Body of pancreas (tissue), 4 donors: Measurements from ENCODE around the gene SWSAP1. TPM values are rescaled to one million over a fixed set of nuclear protein-coding genes. Genes with fewer than 3 reads are reported as not detected.

Experiments used
- ATAC-seq: fragments of 150-250 bp; one replicate; pipeline ENCODE4 v1.9.1; 2016
- DNase-seq, 4 donors: peaks; one replicate each; pipeline ENCODE4 v3.0.0-alpha.2; 2019
- H3K27ac ChIP-seq, 4 donors: fragments of 200-600 bp; sonication (generic); 1 replicate in 3 of 4; 2 replicates in 1 of 4; pipeline versions ENCODE4 v1.5.1 to v1.6.1; 2016 to 2019; ENCODE audit warnings: mild to moderate bottlenecking in 1 of 4, mixed read lengths in 1 of 4, moderate library complexity in 1 of 4
- H3K27me3 ChIP-seq, 2 donors: fragments of 200-600 bp; sonication (generic); one replicate each; pipeline ENCODE4 v1.6.0; 2016; ENCODE audit warnings: mild to moderate bottlenecking in 1 of 2
- H3K36me3 ChIP-seq, 2 donors: fragments of 200-600 bp; sonication (generic); replicated peaks in 1 of 2; 2 replicates each; pipeline ENCODE4 v1.5.1; 2016; ENCODE audit warnings: low read depth in 2 of 2; ENCODE audit not compliant: insufficient read depth in 1 of 2
- H3K4me1 ChIP-seq: fragments of 200-600 bp; sonication (generic); one replicate; pipeline ENCODE4 v1.6.0; 2016
- H3K4me3 ChIP-seq, 2 donors: fragments of 200-600 bp; sonication (generic); 1 replicate in 1 of 2; 2 replicates in 1 of 2; pipeline ENCODE4 v1.5.1; 2016 to 2019
- H3K9me3 ChIP-seq, 3 donors: fragments of 200-600 bp; sonication (generic); 1 replicate in 2 of 3; 2 replicates in 1 of 3; pipeline ENCODE4 v1.5.1; 2016
- POLR2A ChIP-seq, 3 donors: fragments of 450-650 bp; IDR thresholded peaks; one replicate each; pipeline ENCODE4 v1.6.1; 2016; ENCODE audit warnings: antibody characterized with exemption in 3 of 3, mild to moderate bottlenecking in 2 of 3
- WGBS, 2 donors: methylation state at CpG; one replicate each; pipeline ENCODE4 v1.1.5; 2017; 5-methylcytosine and 5-hydroxymethylcytosine counted together
- intact Hi-C: fragments of 100-400 bp; cut with DNase I; formaldehyde crosslinking; loops from one replicate; pipeline ENCODE4 v1.15.1; 2023
- total RNA-seq, 2 donors: library from RNA; depleted of rRNA; stranded (reverse); fragments of >200 nt; gene quantifications; one replicate each; pipeline ENCODE4 v1.1.0, GENCODE V29; 2016
- TF ChIP-seq, protein P1 (sequence below), 7 experiments: fragments of 450-650 bp in 4 of 7; fragments of 200-600 bp in 3 of 7; sonication (generic) in 3 of 7; IDR thresholded peaks; one replicate each; pipeline ENCODE4 v1.5.1; 2016 to 2019; ENCODE audit warnings: antibody characterized with exemption in 7 of 7

The SWSAP1 gene
- total RNA-seq, 2 donors from 2014 or later: 0.78 to 2.0 TPM

- intact Hi-C loops: no loop called here
- WGBS, 2 donors: 24 to 36% methylated on average over 11 of the region's 11 CpGs
- no peak for ATAC-seq
- DNase-seq: no peak
- Histone ChIP-seq H3K36me3 (no peaks in the 10 kb centered on the region), H3K9me3 (no peaks in the 10 kb centered on the region), H3K4me1 (peaks cover 36% of the 10 kb centered on the region), H3K4me3 (no peak overlapping the region), H3K27me3 (no peaks in the 10 kb centered on the region), H3K27ac (peak overlapping the region; percentile 89 to 97 (median 96))
- TF ChIP-seq, protein P1, sequence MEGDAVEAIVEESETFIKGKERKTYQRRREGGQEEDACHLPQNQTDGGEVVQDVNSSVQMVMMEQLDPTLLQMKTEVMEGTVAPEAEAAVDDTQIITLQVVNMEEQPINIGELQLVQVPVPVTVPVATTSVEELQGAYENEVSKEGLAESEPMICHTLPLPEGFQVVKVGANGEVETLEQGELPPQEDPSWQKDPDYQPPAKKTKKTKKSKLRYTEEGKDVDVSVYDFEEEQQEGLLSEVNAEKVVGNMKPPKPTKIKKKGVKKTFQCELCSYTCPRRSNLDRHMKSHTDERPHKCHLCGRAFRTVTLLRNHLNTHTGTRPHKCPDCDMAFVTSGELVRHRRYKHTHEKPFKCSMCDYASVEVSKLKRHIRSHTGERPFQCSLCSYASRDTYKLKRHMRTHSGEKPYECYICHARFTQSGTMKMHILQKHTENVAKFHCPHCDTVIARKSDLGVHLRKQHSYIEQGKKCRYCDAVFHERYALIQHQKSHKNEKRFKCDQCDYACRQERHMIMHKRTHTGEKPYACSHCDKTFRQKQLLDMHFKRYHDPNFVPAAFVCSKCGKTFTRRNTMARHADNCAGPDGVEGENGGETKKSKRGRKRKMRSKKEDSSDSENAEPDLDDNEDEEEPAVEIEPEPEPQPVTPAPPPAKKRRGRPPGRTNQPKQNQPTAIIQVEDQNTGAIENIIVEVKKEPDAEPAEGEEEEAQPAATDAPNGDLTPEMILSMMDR (IDR thresholded peaks at IDR 0.05): no peak
- TF ChIP-seq POLR2A (IDR thresholded peaks at IDR 0.05): no peak
Measured at GRCh38 chr19:11373885-11374432, 507 bp upstream of the SWSAP1 start.

DNA sequence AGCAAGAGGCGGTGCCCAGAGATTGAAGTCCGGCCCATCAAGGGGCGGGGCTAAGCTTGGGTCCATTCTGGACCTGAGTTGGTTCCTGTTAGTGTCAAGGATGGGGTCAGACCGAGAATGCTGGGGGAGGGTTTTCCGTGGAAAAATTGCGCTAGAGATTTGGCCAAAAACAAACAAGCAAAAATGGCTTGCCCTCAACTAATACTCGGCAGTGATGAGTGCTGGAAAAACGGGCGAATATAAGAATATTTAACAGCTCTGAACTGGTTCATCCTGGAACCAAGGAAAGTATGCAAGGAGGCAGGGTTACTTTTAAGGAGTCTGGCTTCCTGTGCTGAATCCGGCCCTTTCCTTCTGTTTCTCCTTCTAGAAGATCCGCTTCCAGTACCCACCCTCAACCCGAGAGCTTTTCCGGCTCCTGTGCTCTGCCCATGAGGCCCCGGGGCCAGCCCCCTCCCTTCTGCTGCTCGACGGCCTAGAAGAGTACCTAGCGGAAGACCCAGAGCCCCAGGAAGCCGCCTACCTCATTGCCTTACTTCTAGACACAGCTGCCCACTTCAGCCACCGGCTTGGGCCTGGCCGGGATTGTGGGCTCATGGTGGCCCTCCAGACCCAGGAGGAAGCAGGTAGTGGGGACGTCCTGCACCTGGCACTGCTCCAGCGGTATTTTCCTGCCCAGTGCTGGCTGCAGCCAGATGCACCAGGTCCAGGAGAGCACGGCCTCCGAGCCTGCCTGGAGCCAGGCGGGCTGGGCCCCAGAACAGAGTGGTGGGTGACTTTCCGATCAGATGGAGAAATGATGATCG, 880 bp downstream of the SWSAP1 start:
- no peaks in the 10 kb centered on the region for H3K36me3 ChIP-seq
- intact Hi-C loops: no loop called here
- ATAC-seq (no peak), DNase-seq (peak; percentile 38 to 65 (median 59))
- TF ChIP-seq, protein P1 (IDR thresholded peaks at IDR 0.05): no peak
- peak in 2 of 3 donors; percentile 35 to 75 for TF ChIP-seq POLR2A (IDR thresholded peaks at IDR 0.05)
- WGBS, 2 donors: 15 to 20% methylated on average over 17 to 26 of the region's 27 CpGs
- H3K4me1 ChIP-seq: peaks cover 40% of the 10 kb centered on the region
- H3K27me3 ChIP-seq: no peaks in the 10 kb centered on the region
- no peak overlapping the region for H3K4me3 ChIP-seq
- no peaks in the 10 kb centered on the region for H3K9me3 ChIP-seq
- H3K27ac ChIP-seq: peak overlapping the region; percentile 69 to 97 (median 96)

GRCh38 chr19:11377237-11377636, 2.8 kb downstream of the SWSAP1 start:
- ATAC-seq (no peak), DNase-seq (peak in 2 of 4 donors; percentile 26 to 46)
- Histone ChIP-seq H3K36me3 (no peaks in the 10 kb centered on the region), H3K27ac (peak overlapping the region in 1 of 4 donors; percentile 10), H3K4me1 (peaks cover 53% of the 10 kb centered on the region), H3K4me3 (no peak overlapping the region), H3K9me3 (no peaks in the 10 kb centered on the region), H3K27me3 (no peaks in the 10 kb centered on the region)
- intact Hi-C loops: no loop called here
- TF ChIP-seq, protein P1 (IDR thresholded peaks at IDR 0.05): no peak
- TF ChIP-seq POLR2A (IDR thresholded peaks at IDR 0.05): no peak

DNA sequence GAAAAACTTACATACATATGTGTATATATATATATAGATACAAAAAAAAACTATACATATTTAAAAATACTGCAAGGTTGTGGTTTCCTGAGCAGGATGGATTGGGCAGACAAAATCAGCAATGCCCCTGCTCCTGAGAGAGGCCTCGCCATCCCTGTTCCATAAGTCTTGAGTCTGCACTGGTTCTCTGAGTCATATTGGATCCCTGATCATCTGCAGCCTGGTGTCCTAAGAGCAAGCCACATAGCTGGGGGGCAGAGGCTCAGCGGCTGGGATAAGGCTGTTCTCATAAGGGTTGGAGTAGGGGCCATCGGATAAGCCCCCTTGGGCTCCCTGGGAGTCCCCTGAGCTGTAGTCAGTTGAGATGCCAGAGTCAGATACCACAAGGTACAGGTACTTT, 3.3 kb downstream of the SWSAP1 start:
- no peak for TF ChIP-seq POLR2A (IDR thresholded peaks at IDR 0.05)
- TF ChIP-seq, protein P1 (IDR thresholded peaks at IDR 0.05): no peak
- Histone ChIP-seq H3K36me3 (no peaks in the 10 kb centered on the region), H3K9me3 (no peaks in the 10 kb centered on the region), H3K4me3 (no peak overlapping the region), H3K27me3 (no peaks in the 10 kb centered on the region), H3K4me1 (peaks cover 55% of the 10 kb centered on the region), H3K27ac (no peak overlapping the region)
- WGBS, 2 donors: 93 to 97% methylated on average over 3 of the region's 3 CpGs
- intact Hi-C loops: no loop called here
- no peak for ATAC-seq
- no peak for DNase-seq
